ENCODE data around the gene DYNLT2. TPM values are rescaled to one million over a fixed set of nuclear protein-coding genes. Genes with fewer than 3 reads are reported as not detected.

Gene DYNLT2
- total RNA-seq, 3 donors from 2014 or later (not counting 1 experiment from before 2014, with no cell fraction given) = 4.0 to 6.8 (median 5.3) TPM

DNA sequence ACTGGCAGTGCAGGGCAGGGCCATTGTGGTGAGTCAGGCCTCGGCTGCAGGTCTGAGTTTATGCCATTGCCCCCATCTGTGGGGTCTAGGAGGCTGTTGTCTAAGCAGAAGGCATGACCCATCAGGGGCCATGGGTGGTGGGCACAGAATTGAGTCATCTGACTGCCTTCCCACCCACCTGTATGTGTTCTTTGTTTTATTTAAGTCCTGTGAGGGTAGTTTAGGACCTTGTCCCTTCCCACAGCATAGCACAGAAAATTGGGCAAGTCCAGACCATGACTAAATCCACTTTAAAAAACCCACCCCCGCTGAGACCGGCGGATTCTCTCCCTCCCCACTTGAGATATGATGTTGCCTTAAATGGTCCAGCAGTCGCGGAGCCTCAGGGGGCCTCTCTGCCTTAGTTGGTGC, 40.4 kb upstream of the DYNLT2 start:
- Mint-ChIP-seq H3K27ac (no peak overlapping the region), H3K36me3 (no peaks in the 10 kb centered on the region), H3K9me3 (no peaks in the 10 kb centered on the region), H3K4me1 (peaks cover 15 to 18% of the 10 kb centered on the region in 2 donors), H3K4me3 (peak overlapping the region; percentile 52), H3K27me3 (ENCODE audit: low read depth in 2 of 2) (peaks cover 51 to 62% of the 10 kb centered on the region in 2 donors)
- H3K9me3 ChIP-seq (ENCODE audit: control insufficient read depth, insufficient read depth, low read length) = no peaks in the 10 kb centered on the region
- TF ChIP-seq, protein P1, sequence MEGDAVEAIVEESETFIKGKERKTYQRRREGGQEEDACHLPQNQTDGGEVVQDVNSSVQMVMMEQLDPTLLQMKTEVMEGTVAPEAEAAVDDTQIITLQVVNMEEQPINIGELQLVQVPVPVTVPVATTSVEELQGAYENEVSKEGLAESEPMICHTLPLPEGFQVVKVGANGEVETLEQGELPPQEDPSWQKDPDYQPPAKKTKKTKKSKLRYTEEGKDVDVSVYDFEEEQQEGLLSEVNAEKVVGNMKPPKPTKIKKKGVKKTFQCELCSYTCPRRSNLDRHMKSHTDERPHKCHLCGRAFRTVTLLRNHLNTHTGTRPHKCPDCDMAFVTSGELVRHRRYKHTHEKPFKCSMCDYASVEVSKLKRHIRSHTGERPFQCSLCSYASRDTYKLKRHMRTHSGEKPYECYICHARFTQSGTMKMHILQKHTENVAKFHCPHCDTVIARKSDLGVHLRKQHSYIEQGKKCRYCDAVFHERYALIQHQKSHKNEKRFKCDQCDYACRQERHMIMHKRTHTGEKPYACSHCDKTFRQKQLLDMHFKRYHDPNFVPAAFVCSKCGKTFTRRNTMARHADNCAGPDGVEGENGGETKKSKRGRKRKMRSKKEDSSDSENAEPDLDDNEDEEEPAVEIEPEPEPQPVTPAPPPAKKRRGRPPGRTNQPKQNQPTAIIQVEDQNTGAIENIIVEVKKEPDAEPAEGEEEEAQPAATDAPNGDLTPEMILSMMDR (IDR thresholded peaks at IDR 0.05) = no peak
- H3K4me1 ChIP-seq (ENCODE audit: control insufficient read depth, insufficient read depth, low read length) = peaks cover 13% of the 10 kb centered on the region
- H3K27me3 ChIP-seq (ENCODE audit: control insufficient read depth, insufficient read depth, low read length) = peaks cover 19% of the 10 kb centered on the region
- no peak overlapping the region for H3K27ac ChIP-seq (ENCODE audit: low read length)
- ATAC-seq = no peak
- H3K36me3 ChIP-seq (ENCODE audit: control insufficient read depth, insufficient read depth, low read length) = no peaks in the 10 kb centered on the region
- no peak for DNase-seq
- intact Hi-C loops (cut with micrococcal nuclease) = no loop called here
- no peak overlapping the region for H3K4me3 ChIP-seq (ENCODE audit: low read length)
- 94% methylated on average over 6 of the region's 6 CpGs for WGBS (ENCODE audit: insufficient coverage)

DNA sequence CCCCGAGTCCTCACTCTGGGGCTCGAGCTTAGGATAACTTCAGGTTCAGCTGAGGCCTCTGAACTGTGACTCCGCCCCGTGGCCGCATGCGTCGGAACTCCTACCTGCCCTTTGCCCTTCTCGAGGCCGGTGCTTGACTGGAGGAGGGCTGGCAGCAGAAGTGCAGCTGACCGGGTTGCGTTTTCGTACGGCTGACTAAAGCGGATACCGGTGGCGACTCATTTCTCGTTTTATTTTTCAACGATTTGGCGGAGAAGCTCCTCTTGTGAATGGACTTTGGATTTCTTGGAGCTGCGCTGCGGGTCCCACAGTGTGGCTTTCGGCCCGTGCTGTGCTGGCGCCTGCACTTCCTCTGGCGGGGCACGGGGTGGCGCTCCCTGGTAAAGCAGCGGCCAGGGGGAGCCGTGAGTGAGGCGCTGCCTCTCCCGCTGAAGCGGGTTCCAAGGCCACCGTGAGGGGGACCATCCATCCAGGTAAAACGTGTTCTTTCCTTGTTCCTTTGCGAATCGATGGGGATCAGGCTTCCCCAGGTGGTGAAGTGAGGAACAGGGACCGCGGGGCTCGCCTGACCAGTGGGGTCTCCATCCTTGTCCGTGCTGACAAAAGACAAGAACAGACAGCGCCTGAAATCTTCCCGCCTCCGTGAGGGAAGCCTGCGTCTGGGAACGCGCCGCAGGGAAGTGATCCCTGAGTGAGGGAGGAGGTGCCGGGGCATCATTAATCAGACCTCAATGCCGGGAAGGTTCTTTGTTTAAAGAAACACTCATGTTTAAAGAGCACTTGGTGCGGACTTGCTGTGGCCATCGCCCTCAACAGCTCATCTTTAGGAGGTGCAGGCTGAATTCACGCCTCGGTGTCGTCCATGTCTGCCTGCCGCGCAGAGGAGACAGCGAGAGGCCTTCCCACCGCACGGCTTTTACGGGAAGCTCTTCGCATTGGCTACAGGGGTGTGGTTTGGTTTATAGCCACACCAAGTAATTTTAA, 38.9 kb upstream of the DYNLT2 start:
- intact Hi-C loops (cut with micrococcal nuclease) = loop anchor here (1.0 kb wide), 1 partner anchor 739 kb away; no protein-coding TSS in a partner anchor
- Mint-ChIP-seq H3K4me3 (peak overlapping the region; percentile 84), H3K4me1 (peaks cover 15 to 18% of the 10 kb centered on the region in 2 donors), H3K36me3 (no peaks in the 10 kb centered on the region), H3K9me3 (no peaks in the 10 kb centered on the region), H3K27ac (peak overlapping the region in 1 of 2 donors; percentile 20), H3K27me3 (ENCODE audit: low read depth in 2 of 2) (peaks cover 39 to 48% of the 10 kb centered on the region in 2 donors)
- WGBS (ENCODE audit: insufficient coverage) = under 1% methylated on average over 61 of the region's 61 CpGs
- Histone ChIP-seq H3K27me3 (ENCODE audit: control insufficient read depth, insufficient read depth, low read length) (peaks cover 11% of the 10 kb centered on the region), H3K4me1 (ENCODE audit: control insufficient read depth, insufficient read depth, low read length) (peaks cover 13% of the 10 kb centered on the region), H3K27ac (ENCODE audit: low read length) (no peak overlapping the region), H3K4me3 (ENCODE audit: low read length) (peak overlapping the region; percentile 34), H3K36me3 (ENCODE audit: control insufficient read depth, insufficient read depth, low read length) (no peaks in the 10 kb centered on the region), H3K9me3 (ENCODE audit: control insufficient read depth, insufficient read depth, low read length) (no peaks in the 10 kb centered on the region)
- DNase-seq (peak; percentile 68 to 81), ATAC-seq (peak; percentile 94 to 98 (median 98))
- TF ChIP-seq, protein P1 (IDR thresholded peaks at IDR 0.05) = peak; percentile 96

DNA sequence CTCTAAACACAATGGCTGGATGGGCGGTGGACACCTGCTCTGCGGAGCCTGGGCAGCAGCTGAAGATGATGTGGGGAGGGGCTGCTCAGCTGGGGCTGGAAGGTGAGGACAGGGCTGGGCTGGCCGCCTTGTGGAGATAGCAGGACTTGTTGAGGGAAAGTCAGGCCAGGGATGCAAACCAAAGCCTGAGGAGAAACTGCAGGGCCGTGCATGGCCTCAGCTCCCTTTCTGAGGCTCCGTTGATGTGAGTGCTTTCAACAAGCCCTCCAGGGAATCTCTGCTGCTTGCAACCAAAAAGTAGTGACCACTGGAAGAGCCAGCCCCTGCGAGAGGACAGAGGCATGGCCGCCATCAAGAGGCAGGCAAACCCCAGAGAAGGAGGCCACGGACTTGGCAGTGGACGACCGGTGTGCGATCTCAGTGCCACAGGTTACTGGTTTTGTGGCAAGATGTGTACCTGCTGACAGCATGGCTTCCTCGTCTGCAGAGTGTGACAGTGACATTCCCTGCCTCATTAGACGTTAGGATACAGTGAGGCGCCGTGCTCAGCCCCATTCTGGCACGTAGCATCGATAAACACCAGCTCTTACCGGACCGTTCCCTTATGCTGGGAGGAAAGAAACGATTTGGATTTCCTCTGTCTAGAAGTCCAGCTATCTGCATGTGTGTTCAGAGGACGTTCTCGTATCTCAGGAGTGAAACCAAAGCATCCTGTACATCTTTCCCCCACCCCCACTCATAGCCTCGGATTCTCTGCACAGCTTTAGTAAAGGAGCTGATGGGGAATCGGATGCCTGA, 38.0 kb upstream of the DYNLT2 start:
- peak overlapping the region; percentile 34 for H3K4me3 ChIP-seq (ENCODE audit: low read length)
- Mint-ChIP-seq H3K9me3 (no peaks in the 10 kb centered on the region), H3K27me3 (ENCODE audit: low read depth in 2 of 2) (peaks cover 37 to 40% of the 10 kb centered on the region in 2 donors), H3K4me1 (peaks cover 15 to 18% of the 10 kb centered on the region in 2 donors), H3K27ac (no peak overlapping the region), H3K36me3 (no peaks in the 10 kb centered on the region), H3K4me3 (peak overlapping the region; percentile 84)
- H3K36me3 ChIP-seq (ENCODE audit: control insufficient read depth, insufficient read depth, low read length) = no peaks in the 10 kb centered on the region
- H3K27me3 ChIP-seq (ENCODE audit: control insufficient read depth, insufficient read depth, low read length) = peaks cover 11% of the 10 kb centered on the region
- no peaks in the 10 kb centered on the region for H3K9me3 ChIP-seq (ENCODE audit: control insufficient read depth, insufficient read depth, low read length)
- TF ChIP-seq, protein P1 (IDR thresholded peaks at IDR 0.05) = no peak
- H3K4me1 ChIP-seq (ENCODE audit: control insufficient read depth, insufficient read depth, low read length) = peaks cover 13% of the 10 kb centered on the region
- WGBS (ENCODE audit: insufficient coverage) = 81% methylated on average over 24 of the region's 24 CpGs
- ATAC-seq (no peak), DNase-seq (no peak)
- no peak overlapping the region for H3K27ac ChIP-seq (ENCODE audit: low read length)
- intact Hi-C loops (cut with micrococcal nuclease) = no loop called here
